Endodermal cell (in vitro differentiated cells): ENCODE results near the gene CEP170B. TPM values are rescaled to one million over a fixed set of nuclear protein-coding genes. Genes with fewer than 3 reads are reported as not detected.

Source experiments
- DNase-seq: peaks from one replicate; pipeline ENCODE4 v3.0.0-alpha.2; 2017
- H3K27ac ChIP-seq: 2 replicates; pipeline ENCODE4 v1.5.1; 2013; ENCODE audit warnings: mild to moderate bottlenecking, low read depth, low read length, moderate library complexity
- H3K27me3 ChIP-seq: 2 replicates; pipeline ENCODE4 v1.6.1; 2013; ENCODE audit warnings: mild to moderate bottlenecking, low read length, moderate library complexity; ENCODE audit not compliant: insufficient read depth, control insufficient read depth, poor library complexity, severe bottlenecking
- H3K36me3 ChIP-seq: 2 replicates; pipeline ENCODE4 v1.7.0; 2013; ENCODE audit warnings: mild to moderate bottlenecking, low read length, moderate library complexity; ENCODE audit not compliant: control insufficient read depth, insufficient read depth
- H3K4me1 ChIP-seq: one replicate; pipeline ENCODE4 v1.7.0; 2013; ENCODE audit warnings: low read length; ENCODE audit not compliant: control insufficient read depth, insufficient read depth
- H3K4me3 ChIP-seq: 2 replicates; pipeline ENCODE4 v1.5.1; 2013; ENCODE audit warnings: mild to moderate bottlenecking, low read length, moderate library complexity
- H3K9ac ChIP-seq: 2 replicates; pipeline ENCODE4 v1.6.1; 2013; ENCODE audit warnings: mild to moderate bottlenecking, low read length, moderate library complexity; ENCODE audit not compliant: poor library complexity, severe bottlenecking; ENCODE audit errors: extremely low read depth
- H3K9me3 ChIP-seq: 2 replicates; pipeline ENCODE4 v1.6.1; 2013; ENCODE audit warnings: mild to moderate bottlenecking, low read length, moderate library complexity; ENCODE audit not compliant: control insufficient read depth
- H3K27ac Mint-ChIP-seq: 2 replicates; pipeline ENCODE4 v1.8.0; 2020; ENCODE audit warnings: mixed read lengths
- H3K27me3 Mint-ChIP-seq: 2 replicates; pipeline ENCODE4 v1.8.0; 2021; ENCODE audit warnings: mild to moderate bottlenecking, mixed read lengths; ENCODE audit not compliant: insufficient read depth
- H3K36me3 Mint-ChIP-seq: 2 replicates; pipeline ENCODE4 v1.8.0; 2020; ENCODE audit warnings: low read depth, mixed read lengths
- H3K4me1 Mint-ChIP-seq: 2 replicates; pipeline ENCODE4 v1.8.0; 2020; ENCODE audit warnings: mixed read lengths
- H3K4me3 Mint-ChIP-seq: 2 replicates; pipeline ENCODE4 v1.8.0; 2020; ENCODE audit warnings: mild to moderate bottlenecking, moderate library complexity, mixed read lengths
- H3K9me3 Mint-ChIP-seq: 2 replicates; pipeline ENCODE4 v1.8.0; 2020; ENCODE audit warnings: mild to moderate bottlenecking, mixed read lengths
- CTCF ChIP-seq: fragments of 200-600 bp; sonication (generic); conservative IDR thresholded peaks from 2 replicates; pipeline ENCODE4 v1.5.0; 2021; ENCODE audit warnings: antibody characterized with exemption, mild to moderate bottlenecking
- WGBS, 2 experiments: methylation state at CpG; one replicate each; pipeline versions ENCODE4 v1.1.5 to v1.1.7; 2013; ENCODE audit warnings: missing lambda C conversion rate in 2 of 2, mixed read lengths in 1 of 2; ENCODE audit not compliant: insufficient coverage in 1 of 2, insufficient read length in 1 of 2; 5-methylcytosine and 5-hydroxymethylcytosine counted together
- total RNA-seq, 2 donors: library from RNA; stranded (reverse); fragmentation: NEBNext Ultra II Directional in 1 of 2; extraction: Animal tissue kit (Norgen Biotek cat#: 25700) in 1 of 2; gene quantifications; 2 replicates in 1 of 2; 3 replicates in 1 of 2; pipeline ENCODE4 v1.2.1, GENCODE V29; 2021

The CEP170B gene
- total RNA-seq, 2 donors from 2014 or later: 38.9 to 43.1 TPM

GRCh38 chr14:104930526-104931303, 65.6 kb downstream of the CEP170B start:
- Mint-ChIP-seq H3K27ac (no peak overlapping the region), H3K4me1 (no peaks in the 10 kb centered on the region), H3K4me3 (no peak overlapping the region), H3K9me3 (no peaks in the 10 kb centered on the region), H3K36me3 (no peaks in the 10 kb centered on the region), H3K27me3 (peaks cover 58% of the 10 kb centered on the region)
- WGBS, 2 experiments: 86 to 90% methylated on average over 7 to 10 of the region's 10 CpGs
- peaks cover 32% of the 10 kb centered on the region for H3K27me3 ChIP-seq
- no peak overlapping the region for H3K9ac ChIP-seq
- H3K9me3 ChIP-seq: no peaks in the 10 kb centered on the region
- DNase-seq: no peak
- no peak overlapping the region for H3K27ac ChIP-seq
- H3K36me3 ChIP-seq: no peaks in the 10 kb centered on the region
- TF ChIP-seq CTCF: no peak
- H3K4me1 ChIP-seq: no peaks in the 10 kb centered on the region
- H3K4me3 ChIP-seq: no peak overlapping the region

GRCh38 chr14:104931304-104931770, 66.3 kb downstream of the CEP170B start:
- Mint-ChIP-seq H3K27me3 (peaks cover 59% of the 10 kb centered on the region), H3K36me3 (no peaks in the 10 kb centered on the region), H3K4me3 (no peak overlapping the region), H3K4me1 (no peaks in the 10 kb centered on the region), H3K9me3 (no peaks in the 10 kb centered on the region), H3K27ac (no peak overlapping the region)
- no peaks in the 10 kb centered on the region for H3K9me3 ChIP-seq
- H3K4me1 ChIP-seq: no peaks in the 10 kb centered on the region
- H3K9ac ChIP-seq: no peak overlapping the region
- TF ChIP-seq CTCF: no peak
- H3K4me3 ChIP-seq: no peak overlapping the region
- no peak for DNase-seq
- peaks cover 32% of the 10 kb centered on the region for H3K27me3 ChIP-seq
- H3K36me3 ChIP-seq: no peaks in the 10 kb centered on the region
- H3K27ac ChIP-seq: no peak overlapping the region
- WGBS, 2 experiments: 70 to 85% methylated on average over 3 to 9 of the region's 9 CpGs

GRCh38 chr14:104931771-104932675, 67.0 kb downstream of the CEP170B start:
- Mint-ChIP-seq H3K36me3 (no peaks in the 10 kb centered on the region), H3K4me1 (no peaks in the 10 kb centered on the region), H3K27me3 (peaks cover 65% of the 10 kb centered on the region), H3K27ac (no peak overlapping the region), H3K4me3 (peak overlapping the region; percentile 44), H3K9me3 (no peaks in the 10 kb centered on the region)
- peaks cover 39% of the 10 kb centered on the region for H3K27me3 ChIP-seq
- H3K4me3 ChIP-seq: no peak overlapping the region
- DNase-seq: peak; percentile 60
- no peak overlapping the region for H3K27ac ChIP-seq
- no peaks in the 10 kb centered on the region for H3K36me3 ChIP-seq
- H3K9ac ChIP-seq: no peak overlapping the region
- H3K4me1 ChIP-seq: no peaks in the 10 kb centered on the region
- no peak for TF ChIP-seq CTCF
- WGBS, 2 experiments: 66 to 80% methylated on average over 36 to 64 of the region's 64 CpGs
- no peaks in the 10 kb centered on the region for H3K9me3 ChIP-seq
